Stomach (tissue), 4 donors: ENCODE data around the gene DEFB113.

Experiments
- EP300 ChIP-seq: sonication (generic); formaldehyde crosslinking; IDR thresholded peaks from one replicate; pipeline ENCODE4 v1.6.1; 2017; ENCODE audit warnings: antibody characterized with exemption
- TF ChIP-seq, protein P1 (sequence below), 7 experiments: fragments of 450-650 bp in 4 of 7; fragments of 200-600 bp in 3 of 7; sonication (generic) in 3 of 7; IDR thresholded peaks; one replicate each; pipeline ENCODE4 v1.5.1; 2016 to 2019; ENCODE audit warnings: antibody characterized with exemption in 7 of 7, control low read depth in 2 of 7, mild to moderate bottlenecking in 1 of 7

DNA sequence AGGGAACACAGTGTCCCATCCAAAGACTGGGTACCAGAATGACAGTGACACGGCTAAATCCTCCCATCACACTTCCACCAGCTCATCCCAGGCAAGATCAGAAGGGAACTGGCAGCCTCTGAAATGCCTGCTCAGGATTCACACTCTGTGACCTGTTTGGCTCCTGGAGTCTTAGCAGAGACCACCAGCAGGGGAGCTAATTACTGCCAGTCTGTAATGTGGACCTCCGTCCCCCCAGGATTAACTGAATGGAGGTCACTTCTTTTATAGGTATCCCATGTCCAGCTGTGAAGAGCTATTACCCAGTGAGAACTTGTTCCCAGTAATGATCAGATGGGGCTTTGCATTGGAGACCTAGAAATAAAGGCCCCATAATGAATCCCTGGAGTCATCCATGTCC, 50.6 kb downstream of the DEFB113 start:
- no peak for TF ChIP-seq EP300
- TF ChIP-seq, protein P1, sequence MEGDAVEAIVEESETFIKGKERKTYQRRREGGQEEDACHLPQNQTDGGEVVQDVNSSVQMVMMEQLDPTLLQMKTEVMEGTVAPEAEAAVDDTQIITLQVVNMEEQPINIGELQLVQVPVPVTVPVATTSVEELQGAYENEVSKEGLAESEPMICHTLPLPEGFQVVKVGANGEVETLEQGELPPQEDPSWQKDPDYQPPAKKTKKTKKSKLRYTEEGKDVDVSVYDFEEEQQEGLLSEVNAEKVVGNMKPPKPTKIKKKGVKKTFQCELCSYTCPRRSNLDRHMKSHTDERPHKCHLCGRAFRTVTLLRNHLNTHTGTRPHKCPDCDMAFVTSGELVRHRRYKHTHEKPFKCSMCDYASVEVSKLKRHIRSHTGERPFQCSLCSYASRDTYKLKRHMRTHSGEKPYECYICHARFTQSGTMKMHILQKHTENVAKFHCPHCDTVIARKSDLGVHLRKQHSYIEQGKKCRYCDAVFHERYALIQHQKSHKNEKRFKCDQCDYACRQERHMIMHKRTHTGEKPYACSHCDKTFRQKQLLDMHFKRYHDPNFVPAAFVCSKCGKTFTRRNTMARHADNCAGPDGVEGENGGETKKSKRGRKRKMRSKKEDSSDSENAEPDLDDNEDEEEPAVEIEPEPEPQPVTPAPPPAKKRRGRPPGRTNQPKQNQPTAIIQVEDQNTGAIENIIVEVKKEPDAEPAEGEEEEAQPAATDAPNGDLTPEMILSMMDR (IDR thresholded peaks at IDR 0.05): no peak
